SIG-M5 treated with dmso at 0.1 percent for 504 hours (cell line): ENCODE data around the gene ANP32A.
A peak's percentile ranks its signal among the peaks of the same experiment; 100 is the strongest.

Source experiments
- DNase-seq: peaks from one replicate; lab custom pipeline; 2025; ENCODE audit not compliant: unreplicated experiment; lab: John Stamatoyannopoulos, UW

ANP32A gene

DNA sequence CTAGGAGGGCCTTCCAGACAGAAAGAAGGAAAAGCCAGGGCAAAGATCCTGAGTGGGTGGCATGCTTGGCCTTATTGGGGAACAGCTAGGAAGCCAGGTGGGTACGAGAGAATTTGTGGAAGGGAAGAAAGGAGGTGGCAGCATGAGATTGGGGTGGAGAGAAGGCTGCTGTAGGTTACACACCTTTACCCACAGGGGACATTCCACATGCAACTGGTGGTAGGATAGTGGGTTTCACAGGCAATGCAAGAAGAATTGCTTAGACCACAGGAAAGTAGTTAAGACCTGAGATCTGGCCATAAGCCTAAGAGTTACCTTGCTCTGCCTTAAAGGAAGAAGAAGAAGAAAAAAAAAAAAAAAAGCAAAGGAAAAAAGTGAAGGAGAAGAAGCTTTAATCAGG lies 19.8 kb downstream of the ANP32A start:
- DNase-seq: no peak

DNA sequence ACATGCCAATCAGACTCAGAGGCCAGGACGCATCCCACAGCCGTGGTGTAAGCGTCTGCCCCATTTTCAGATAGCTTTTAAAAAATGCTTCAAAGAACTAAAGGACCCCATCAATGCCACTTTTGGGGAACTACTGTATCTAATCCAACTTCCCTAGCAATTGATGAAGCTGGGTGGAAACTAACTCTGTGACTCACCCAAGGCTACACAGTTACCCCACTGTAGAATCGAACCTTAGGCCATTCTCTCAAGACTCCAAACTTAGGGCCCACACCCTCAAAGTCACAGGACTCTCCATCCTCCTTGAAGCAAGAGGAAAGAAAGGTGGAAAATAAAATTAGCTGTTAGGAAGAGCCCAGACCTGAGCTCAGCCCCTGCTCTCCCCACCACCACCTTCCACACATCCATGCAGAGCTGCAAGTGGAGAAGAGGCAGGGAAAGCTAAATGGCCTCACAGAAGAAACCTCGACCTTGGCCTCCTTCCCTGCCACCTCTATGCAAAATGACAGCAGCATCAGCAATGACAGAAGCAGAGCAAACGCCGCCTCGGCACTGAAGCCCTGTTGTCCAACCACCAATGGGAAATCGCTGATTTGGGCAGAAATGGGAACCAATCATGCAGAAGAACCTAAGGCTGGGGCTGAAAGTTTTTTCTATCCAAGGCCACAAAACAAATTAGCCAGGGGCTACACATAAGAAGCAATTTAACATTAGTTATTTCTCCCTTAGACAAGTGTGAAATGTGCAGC lies 22.2 kb downstream of the ANP32A start:
- no peak for DNase-seq

DNA sequence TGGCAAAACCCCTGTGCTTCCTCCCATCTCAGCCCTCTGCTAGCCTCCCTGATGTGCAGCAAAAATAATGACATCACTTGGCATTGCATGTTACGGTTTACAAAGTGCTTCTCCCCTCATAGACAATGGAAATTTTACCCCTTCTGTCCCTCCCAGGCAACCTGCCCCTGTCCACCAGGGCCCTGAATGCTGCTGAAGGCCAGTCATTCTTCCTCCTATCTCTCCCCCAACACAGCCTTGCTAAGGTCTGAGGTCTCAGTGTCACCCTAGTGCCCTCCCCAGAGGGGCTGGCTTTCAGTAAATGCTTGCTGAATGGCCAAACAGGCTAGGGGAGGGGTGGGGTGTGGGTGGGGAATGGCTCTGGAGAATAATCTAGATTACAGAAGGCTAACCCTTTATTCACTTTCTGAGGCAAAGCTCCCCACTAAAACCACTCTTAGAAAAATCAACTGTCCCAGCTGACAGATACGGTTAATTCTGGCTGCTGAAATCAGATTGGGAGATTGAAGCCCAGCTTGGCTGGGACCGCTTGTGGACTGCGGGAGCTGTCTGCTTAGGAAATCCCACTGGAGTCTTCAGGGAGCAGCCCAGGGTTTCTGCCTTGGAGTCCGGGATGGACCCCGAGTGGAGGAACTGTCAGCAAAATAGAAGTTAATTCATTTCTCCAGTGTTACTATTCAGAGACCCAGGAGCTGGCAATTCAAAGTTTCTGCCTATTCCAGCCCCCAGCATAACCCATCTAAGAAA lies 22.9 kb downstream of the ANP32A start:
- DNase-seq: no peak

DNA sequence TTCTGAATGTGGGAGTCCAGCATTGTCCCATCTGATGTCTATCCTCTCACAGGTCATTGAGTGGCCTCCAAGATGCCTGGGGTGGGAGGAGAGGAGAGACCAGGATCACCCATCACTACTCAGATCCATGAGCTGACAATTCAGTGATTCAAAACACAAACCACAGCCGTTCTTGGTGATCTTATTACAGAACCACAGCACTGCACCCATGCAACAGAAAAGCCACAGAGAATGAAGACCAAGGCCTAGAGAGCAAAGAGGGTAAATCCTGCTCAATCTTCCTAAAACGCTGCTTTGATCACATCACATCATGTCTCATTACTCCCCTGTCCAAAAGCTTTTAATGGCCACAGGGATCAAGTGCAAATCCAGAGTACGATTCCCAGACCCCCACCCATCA lies 23.5 kb downstream of the ANP32A start:
- DNase-seq: no peak

DNA sequence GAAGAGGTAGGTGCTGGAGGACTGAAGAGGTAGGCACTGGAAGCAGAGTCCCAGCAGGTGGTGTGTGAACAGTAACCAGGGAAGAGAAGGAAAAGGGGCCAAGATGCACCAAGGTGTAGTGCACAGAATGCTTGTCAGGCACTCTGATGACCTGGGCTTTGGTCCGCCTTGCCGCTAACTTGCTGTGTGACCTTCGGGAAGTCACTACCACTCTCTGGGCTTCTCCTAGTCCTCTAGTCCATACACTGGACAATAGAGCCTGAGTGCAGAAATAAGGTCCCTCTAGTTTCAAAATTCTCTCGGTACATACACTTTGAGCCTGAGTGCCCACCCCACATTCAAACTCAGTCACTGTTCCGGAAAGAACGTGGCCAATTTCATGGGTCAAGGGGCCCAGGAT lies 24.1 kb downstream of the ANP32A start:
- DNase-seq: no peak

DNA sequence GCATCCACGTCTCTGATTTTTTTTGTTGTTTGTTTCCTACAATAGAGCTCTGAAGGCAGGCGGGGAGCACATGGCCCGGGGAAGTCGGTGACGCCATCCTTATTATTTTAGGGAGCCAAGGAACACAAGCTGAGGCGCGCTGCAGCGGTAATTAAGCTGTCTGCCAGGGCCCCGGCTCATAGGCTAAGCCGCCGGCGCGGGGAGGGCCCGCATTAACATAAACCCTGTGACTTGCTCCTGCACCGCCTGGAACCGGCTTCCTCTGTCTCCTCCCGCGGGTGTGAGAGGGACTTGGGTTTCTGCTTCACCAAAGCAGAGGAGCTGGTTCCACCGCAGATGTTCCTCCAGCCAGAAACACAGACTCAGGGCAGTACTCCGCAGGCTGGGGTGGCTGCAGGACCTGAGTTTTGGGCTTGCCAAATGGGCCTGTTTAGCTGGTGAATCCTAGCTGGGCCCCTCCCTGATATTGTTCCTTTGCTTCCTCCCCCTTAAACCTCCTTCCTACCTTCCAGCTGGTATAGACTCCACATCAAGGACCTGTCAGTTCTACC lies 25.3 kb downstream of the ANP32A start:
- DNase-seq: no peak

DNA sequence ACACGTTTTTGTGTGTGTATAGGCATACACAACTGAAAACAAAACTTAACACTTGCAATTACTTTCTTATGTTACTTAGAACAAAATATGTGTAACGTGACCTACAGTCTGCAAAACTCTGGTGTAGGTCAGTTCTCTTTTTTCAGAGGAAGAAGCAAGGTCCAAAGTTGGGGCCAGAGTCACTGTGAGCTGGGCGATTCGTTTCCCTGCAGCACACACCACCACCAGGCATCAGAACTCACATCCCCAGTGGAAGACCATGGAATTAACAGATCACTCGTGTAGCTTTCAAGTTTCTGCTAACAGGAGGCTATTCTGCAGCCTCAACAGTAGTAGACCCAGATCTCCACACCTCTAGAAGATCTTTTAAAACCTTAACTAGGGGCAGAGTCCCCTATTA lies 25.8 kb downstream of the ANP32A start:
- DNase-seq: no peak

DNA sequence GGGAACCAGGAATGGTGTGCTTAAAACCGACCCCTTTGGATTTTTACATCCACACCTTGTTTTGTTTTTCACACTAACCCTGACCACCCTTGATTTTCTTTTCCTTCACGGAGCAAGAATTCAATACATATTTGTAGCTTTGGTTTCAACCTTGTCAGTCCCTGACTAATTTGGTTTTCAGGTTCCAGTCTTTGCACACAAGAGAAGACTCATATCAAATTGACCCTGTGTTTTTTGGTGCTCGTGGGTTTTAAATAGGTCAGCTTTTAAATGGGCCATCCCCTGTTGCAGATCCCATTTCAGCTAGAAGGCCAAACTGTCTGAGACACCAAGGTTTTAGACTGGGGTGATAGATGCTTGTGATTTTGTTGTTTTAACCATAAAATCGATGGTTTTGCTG lies 26.4 kb downstream of the ANP32A start:
- DNase-seq: no peak

DNA sequence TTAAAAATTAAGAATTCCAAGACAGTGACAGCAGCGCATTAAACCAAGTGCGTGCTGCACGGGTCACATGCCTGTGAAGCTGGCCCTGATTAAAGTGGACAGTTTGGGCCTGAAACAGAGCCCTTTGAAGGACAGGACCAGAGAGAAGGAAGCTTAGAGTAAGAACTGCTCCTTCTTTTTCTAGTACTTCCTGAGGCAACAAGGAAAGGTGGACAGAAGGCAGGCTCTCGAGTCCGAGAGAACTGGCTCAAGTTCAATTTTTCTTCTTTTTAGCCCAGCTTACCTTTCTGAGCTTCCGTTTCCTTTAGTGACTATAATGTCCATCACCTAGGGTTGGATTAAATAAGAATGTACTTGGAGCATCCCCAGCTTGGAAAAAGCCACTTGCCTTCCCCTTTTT lies 26.9 kb downstream of the ANP32A start:
- DNase-seq: no peak

DNA sequence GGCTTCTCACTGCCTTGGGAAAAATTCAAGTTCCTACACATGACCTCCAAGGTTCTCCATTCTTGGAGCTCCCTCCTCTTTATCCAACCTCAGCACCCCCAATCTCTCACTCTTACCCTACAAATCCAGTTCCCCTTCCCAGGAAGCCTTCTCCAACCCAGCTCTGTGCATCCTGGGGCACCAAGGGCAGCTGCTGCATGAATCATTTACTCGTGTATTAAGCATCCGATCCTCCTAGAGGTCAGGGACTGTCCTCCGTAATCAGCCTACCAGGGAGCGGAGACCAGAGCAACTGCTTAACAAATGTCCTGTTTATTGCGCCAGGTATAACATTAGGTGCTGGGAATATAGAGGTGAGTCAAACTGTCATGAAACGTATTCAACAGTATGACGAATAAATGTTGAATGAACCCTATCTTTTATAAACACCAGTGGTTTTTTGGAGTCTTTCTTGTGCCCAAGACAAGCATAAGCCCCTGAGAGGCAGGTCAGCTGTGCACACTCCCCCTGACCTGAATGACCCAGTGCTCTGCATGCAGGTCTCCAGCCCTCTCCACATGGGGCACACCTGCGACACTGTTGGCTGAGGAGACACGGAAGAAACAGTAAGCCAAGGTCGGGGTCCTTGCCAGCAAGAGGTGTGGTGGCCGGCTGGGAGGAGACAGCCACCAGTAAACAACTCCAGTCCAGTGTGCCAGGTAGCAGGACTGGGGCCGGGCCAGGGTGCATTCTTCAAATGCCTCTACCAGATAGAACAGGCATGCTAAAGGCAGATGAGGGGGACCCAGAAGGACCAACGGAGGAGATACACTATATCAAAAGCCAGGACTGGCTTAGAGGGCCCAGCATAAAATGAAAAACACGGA lies 27.6 kb downstream of the ANP32A start:
- DNase-seq: no peak

DNA sequence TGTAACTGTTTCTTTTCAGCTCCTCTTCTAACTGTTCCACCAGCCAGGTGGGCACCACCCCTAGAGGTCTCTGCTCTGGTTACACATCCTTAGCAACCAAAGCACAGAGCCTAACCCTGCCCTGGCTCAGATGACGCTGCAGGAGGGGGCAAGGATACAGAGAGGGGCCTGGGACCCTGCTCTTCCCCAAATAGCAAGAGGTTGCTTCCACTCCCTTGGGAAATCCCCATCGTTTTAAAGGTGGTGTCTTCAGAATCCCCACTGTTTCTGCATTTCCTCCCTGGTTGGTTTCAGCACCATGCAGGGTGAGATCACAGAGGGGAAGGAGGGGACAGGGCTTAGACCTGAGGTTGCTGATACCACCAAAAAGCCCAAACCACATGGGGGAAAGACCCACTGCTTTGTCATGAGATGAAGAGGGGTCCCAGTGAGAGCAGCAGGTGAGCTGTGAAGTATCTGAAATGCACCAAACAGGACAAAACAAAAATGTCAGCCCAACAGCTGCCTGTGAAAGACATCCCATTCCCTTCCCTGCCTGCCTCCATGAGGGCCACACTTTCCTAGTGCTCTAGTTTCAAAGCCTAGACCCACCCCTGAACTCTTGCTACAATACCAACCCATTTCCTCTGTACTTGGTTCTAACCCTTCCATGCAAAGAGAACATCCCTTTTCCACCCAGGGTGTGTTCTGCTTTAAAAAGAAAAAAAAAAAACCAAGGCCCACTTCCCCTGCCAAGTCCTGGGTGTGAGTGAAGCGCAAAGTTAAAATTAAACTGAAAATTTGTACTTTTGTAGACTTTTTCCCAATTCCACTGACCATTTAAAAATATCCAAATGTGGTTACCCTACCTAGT lies 29.0 kb downstream of the ANP32A start:
- peak; percentile 41 for DNase-seq

DNA sequence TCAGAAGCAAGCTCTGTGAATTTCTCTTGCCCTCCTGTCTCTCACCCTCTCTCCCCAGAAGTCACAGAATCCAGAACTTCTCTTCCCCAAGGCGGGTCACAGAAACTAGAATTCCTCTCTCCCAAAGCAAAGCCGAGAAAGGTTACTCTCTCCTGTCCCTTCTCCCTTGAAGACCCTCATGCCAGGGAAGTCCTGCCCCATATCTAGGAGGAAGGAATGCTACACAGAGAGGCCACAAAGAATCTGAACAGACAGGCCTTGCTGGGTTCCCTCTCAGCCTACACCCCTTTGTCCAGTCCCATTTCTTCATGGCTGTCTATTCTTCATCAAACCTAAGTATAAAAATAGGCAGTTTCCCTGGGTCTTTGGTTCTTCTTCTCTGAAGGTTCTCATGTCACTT lies 29.8 kb downstream of the ANP32A start:
- DNase-seq: no peak

DNA sequence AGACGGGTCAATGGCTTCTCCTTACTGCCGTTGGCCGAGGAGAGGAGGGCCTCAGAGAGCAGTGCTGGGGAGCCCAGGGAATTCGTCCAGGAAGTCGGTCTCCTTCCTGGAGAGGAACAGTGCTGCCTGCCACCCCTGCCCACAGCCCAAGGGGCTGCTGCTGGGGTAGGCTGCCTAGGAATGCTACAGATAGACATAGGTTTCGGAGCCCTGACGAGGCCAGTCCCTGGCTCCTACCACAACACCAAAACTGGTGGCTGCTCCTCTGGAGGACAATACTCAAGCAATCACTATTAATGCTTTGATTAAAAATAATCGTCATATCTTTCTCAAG lies 30.5 kb downstream of the ANP32A start:
- DNase-seq: no peak

DNA sequence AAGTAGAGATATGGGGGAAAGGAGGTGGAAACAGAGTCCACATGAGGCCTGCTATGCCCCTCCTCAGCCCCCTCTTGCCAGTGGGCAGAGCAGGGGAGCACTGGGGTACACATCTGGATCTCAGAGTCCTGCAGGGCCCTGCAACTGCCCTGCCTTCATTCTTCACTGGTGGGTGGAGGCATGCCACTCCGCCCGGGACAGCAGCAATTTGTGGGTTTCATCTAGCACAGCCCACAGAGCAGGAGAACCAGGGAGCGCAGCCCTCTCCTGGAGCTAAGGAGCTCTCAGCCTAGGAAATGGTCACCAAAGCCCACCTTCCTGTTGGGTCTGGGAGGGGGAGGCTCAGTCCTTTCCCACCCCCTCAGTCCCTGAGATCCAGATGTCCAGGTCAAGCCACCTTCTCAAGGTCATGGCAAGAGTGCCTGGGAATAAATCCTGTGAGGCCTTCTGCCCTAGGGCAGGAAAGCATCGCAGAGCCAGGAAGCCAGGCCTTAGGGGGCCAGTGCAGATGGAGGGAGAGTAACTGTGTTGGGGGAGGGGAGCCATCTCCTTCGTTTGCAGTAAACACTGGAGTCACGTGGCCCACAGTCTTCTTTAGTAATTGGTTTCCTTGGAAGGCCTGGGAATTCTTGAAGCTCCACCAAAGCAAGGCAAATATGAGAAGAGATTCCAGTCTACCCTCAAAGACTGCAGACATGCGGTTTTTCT lies 31.0 kb downstream of the ANP32A start:
- DNase-seq: no peak

DNA sequence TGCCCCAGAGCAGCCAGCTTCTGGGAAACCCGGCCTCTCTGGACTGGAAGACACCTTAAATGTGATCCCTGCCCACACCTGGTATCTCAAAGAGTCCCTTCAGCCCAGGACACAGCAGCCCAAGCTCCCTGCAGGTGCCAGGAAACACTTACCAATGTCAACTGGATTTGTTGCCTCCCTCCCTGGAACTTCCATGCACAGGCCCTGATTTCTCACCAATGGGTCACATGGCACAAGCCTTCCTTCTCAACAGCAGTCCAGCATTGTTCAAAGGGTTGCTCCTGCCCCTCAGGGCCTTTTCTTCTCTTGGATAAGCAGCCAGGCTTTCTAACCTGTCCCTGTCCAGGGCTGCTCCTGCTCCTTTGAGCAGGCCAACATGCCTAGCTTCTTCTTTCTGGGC lies 31.6 kb downstream of the ANP32A start:
- no peak for DNase-seq

DNA sequence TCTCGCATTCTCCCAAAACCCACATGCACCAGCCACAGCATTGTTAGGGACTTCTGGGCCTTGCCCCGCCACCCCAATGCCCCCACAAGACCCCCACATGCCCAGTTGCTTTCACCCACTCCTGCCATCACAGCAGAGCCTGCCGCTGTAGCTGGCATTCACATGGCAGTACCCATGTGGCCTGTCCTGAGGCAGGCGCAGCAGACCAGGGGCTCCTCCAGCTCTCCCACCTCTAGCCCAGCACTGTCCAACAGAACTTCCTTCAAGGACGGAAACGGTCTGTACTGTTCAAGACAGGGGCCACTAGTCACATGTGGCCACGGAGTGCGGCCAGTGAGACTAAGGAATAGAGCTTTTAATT lies 32.5 kb downstream of the ANP32A start:
- DNase-seq: no peak

DNA sequence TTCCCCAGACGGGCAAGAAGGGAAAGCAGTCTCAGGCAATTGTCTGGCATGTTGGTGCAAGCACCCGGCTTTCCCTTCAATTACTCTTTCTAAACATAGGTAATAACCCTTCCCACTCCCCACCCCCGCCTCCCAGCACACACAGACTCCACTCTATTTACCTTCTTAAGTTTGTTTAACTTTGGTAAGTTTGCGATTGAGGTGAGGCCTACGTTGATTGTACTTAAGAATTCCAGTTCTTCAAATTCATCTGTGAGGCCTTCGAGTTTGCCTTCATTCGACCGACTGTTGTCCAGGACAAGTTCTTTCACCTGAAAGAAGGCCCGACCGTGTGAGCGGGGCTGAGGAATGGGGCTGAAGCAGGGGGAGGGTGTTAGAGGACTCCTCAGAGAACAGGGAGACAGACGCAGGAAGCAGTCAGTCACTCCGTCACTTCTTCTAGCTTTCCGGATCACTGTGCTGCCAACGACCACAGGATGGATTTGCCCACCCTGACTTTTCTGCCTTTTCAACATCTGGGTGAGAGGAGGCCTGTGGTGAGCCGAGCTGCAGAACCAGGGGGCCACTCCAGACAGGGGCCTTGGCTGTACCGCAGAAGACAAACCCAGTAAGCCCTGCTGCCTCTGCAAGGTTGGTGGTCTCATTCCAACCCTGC lies 33.0 kb downstream of the ANP32A start:
- DNase-seq: no peak

DNA sequence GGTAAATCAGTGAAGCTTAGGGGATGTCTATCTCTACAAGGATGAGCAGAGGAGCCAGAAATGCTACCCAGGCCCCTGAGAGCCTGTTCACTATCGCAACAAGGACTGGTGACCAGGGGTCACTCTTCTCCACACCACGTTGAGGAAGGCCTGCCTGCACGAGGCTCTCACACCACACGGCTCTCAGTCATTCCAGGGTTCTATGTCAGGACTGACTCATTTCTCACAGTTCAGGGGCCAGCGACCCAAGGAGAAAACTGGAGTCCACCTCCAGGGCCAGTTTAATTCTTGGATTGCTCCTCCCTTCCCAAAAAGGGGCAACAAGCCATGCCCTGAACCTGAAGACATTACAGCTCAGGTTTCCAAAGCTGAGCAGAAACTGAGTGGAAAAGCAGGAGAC lies 33.9 kb downstream of the ANP32A start:
- DNase-seq: no peak

DNA sequence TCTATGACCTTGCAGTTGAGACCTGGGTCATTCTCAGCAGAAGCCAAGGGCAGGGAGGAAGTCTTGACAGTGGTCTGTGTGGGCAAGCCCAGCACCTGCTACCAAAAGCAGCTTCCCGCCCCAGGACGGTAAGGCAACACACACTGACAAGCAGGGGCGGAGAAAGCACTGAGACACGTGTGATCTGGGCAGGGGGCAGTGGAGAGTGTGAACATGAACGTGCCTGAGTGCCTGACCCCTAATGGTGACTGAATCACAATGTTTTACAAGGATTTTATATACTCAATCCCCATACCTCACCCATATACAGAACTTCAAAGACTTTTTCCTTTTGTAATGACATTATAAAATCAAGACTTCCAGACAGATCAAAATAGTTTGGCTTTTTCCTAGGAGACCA lies 35.2 kb downstream of the ANP32A start:
- DNase-seq: no peak

DNA sequence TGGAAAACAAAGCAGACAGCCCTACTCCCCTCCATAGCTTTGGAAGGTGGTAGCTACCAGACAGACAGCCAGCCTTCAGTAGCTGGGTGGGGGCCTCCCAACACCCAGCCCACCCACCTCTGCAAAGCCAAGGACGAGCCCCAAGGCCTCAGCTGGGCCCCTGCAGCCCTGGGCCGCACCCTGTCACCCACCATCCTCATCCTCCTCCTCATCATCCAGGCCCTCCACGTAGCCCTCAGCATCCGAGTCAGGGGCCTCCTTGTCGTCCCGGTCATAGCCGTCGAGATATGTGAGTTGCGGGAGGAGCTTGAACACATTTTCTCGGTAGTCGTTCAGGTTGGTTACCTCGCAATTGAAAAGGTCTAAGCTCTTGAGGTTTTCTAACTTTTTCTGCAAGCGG lies 36.5 kb downstream of the ANP32A start:
- DNase-seq: no peak
